ENCODE results near the gene MBNL2. TPM values are rescaled to one million over a fixed set of nuclear protein-coding genes. Genes with fewer than 3 reads are reported as not detected.

MBNL2 gene
- total and polyA plus RNA-seq, 4 donors: 26.5 to 79.4 (median 55.7) TPM

DNA sequence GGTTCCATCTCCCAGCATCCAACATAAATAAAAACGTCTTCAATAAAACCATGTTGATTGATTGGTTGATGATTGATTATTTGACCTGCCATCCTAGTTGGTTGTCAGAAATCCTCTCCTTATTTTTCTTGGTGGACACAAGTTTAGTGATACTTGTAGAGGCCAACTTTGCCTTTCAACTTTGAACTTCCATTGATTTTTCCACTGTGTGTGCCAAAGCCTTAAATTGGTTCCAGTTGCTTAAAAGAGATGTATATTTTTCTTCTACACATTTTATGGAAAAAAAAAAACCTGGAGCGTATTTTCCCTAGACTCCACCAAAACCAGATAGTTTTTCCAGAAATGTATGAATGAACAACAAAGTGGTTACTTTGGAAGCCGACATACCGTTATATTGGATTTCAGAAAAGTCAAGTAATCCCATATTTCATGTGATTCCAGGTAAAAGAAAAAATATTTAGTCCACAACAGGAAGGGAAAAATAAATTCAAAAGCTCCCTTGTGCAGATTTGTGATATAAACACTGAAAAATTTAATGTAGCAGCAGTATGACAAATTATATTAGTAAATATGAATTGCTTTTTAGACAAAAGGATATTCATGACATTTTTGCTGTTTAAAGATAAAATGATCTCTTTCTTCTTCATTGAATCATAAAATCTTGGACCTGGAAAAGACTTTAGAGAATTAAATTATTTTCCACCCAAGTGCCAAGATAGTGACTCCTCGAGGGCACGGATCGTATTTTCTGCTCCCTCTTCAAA, 85.2 kb downstream of the MBNL2 start:
- no peak for DNase-seq
- peaks cover 1 to 17% of the 10 kb centered on the region in 2 donors for H3K4me1 ChIP-seq (ENCODE audit: control insufficient read depth in 1 of 2, insufficient read depth in 2 of 2, low read length in 2 of 2)
- no peaks in the 10 kb centered on the region for H3K36me3 ChIP-seq (ENCODE audit: control insufficient read depth in 1 of 2, insufficient read depth in 2 of 2, low read length in 1 of 2)
- no peaks in the 10 kb centered on the region for H3K27me3 ChIP-seq (ENCODE audit: control insufficient read depth in 1 of 2, insufficient read depth in 2 of 2, low read length in 1 of 2)
- intact Hi-C loops (cut with DNase I): no loop called here
- no peak overlapping the region for H3K4me3 ChIP-seq (ENCODE audit: low read length in 2 of 2)
- no peak overlapping the region for H3K27ac ChIP-seq (ENCODE audit: low read depth in 1 of 2, low read length in 2 of 2)
- 58% methylated on average over 7 of the region's 7 CpGs for WGBS, 2 donors
- H3K9me3 ChIP-seq (ENCODE audit: control insufficient read depth, low read length): no peaks in the 10 kb centered on the region
- ATAC-seq (ENCODE audit: low FRiP score): no peak

DNA sequence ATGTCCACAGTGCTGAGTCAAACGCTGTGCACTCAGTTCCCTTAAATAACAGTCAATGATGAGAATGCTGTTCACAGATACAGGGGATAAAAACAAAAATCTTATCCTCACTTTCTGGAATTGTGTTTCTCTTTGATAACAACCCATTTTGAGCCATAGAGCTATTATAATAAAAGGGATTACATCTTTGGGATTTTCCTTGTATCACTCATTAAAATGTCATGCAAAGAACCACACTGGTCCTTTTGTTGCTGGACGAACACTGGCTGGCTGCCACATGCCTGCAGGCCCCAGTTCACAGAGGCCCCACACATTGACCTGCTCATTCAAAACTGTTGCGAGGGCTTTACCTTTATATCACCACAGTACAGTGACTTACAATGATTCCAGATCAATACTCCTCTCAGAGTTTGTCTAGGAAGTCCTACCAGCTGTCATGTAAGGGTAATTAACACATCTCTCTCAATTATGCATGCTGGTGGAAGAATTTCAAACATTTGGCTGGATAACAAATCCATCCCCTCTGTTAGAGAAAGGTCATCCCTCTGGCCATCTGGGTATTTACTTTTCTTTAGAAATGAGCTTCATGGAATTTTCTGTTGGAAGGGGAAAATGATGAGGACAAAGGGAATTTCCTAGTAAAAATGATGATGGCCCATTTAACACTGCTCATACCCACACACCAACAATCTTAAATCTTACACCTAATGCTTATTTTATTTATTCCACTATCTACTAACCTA, 85.9 kb downstream of the MBNL2 start:
- ATAC-seq (ENCODE audit: low FRiP score) (no peak), DNase-seq (no peak)
- WGBS, 2 donors: 36 to 46% methylated on average over 3 of the region's 3 CpGs
- no peak overlapping the region for H3K27ac ChIP-seq (ENCODE audit: low read depth in 1 of 2, low read length in 2 of 2)
- intact Hi-C loops (cut with DNase I): no loop called here
- H3K27me3 ChIP-seq (ENCODE audit: control insufficient read depth in 1 of 2, insufficient read depth in 2 of 2, low read length in 1 of 2): no peaks in the 10 kb centered on the region
- H3K9me3 ChIP-seq (ENCODE audit: control insufficient read depth, low read length): no peaks in the 10 kb centered on the region
- no peaks in the 10 kb centered on the region for H3K36me3 ChIP-seq (ENCODE audit: control insufficient read depth in 1 of 2, insufficient read depth in 2 of 2, low read length in 1 of 2)
- H3K4me3 ChIP-seq (ENCODE audit: low read length in 2 of 2): no peak overlapping the region
- peaks cover 1 to 17% of the 10 kb centered on the region in 2 donors for H3K4me1 ChIP-seq (ENCODE audit: control insufficient read depth in 1 of 2, insufficient read depth in 2 of 2, low read length in 2 of 2)

DNA sequence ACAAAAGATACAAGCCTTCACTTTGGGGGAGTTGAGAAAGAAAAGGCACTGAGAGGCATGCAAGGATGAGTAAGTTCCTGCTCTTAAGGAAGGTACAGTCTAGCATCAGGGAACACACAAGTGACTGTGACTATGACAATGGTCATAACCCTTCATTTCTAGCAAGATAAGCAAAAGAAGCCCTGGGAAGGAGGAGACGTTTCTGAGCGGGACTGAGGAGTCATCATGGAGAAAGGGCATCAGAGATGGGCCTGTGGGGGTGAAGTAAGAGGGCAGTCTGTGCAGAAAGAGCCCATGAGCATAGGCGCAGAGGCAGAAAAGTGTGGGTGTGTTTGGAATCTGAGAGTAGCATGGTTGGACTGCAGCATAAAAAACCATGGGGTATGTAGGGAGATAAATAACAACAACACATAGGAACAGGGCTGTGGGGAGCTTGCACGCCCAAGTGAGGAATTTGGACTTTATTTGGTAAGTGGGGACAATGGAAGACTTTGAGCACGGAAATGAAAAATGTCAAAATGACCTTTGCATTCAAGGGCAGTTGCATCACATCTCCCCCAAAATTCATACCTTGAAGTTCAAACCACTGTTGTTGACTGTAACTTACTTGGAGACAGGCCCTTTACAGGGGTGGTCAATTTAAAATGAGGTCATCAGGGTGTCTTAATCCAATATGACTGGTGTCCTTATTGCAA, 86.7 kb downstream of the MBNL2 start:
- no peak overlapping the region for H3K4me3 ChIP-seq (ENCODE audit: low read length in 2 of 2)
- WGBS, 2 donors: 71 to 77% methylated on average over 5 of the region's 5 CpGs
- H3K4me1 ChIP-seq (ENCODE audit: control insufficient read depth in 1 of 2, insufficient read depth in 2 of 2, low read length in 2 of 2): peaks cover 1 to 17% of the 10 kb centered on the region in 2 donors
- H3K9me3 ChIP-seq (ENCODE audit: control insufficient read depth, low read length): no peaks in the 10 kb centered on the region
- no peaks in the 10 kb centered on the region for H3K27me3 ChIP-seq (ENCODE audit: control insufficient read depth in 1 of 2, insufficient read depth in 2 of 2, low read length in 1 of 2)
- intact Hi-C loops (cut with DNase I): no loop called here
- H3K27ac ChIP-seq (ENCODE audit: low read depth in 1 of 2, low read length in 2 of 2): no peak overlapping the region
- DNase-seq: no peak
- ATAC-seq (ENCODE audit: low FRiP score): no peak
- H3K36me3 ChIP-seq (ENCODE audit: control insufficient read depth in 1 of 2, insufficient read depth in 2 of 2, low read length in 1 of 2): no peaks in the 10 kb centered on the region

DNA sequence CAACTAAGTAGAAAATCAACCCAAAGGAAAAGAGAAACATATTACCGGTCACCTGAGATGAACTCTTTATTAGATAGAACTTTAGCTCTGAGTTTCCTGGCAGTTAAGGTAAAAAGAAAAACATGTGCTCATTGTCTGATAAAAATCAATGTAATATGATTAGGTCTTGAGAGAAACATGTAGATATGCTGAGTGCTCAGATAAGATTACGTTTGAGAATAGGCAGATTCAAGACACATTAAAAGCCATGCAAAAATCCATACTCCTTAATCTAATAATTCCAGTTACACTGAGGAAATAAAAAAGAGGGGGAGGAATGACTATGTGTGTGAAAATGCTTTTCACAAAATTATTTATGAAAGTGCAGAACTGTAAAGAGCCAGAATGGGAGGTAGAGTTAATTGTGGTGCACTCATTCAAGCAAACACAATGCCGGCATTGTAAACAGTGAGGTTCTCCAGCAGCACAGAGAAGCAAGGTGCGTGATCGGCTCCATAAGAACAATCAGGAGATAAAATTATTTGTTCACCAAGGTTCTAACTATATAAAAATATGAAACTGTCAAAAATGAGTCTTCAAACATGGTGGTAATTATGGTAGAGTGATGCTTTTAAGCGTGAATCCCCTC, 88.8 kb downstream of the MBNL2 start:
- H3K36me3 ChIP-seq (ENCODE audit: control insufficient read depth in 1 of 2, insufficient read depth in 2 of 2, low read length in 1 of 2): no peaks in the 10 kb centered on the region
- no peaks in the 10 kb centered on the region for H3K9me3 ChIP-seq (ENCODE audit: control insufficient read depth, low read length)
- no peaks in the 10 kb centered on the region for H3K27me3 ChIP-seq (ENCODE audit: control insufficient read depth in 1 of 2, insufficient read depth in 2 of 2, low read length in 1 of 2)
- H3K4me1 ChIP-seq (ENCODE audit: control insufficient read depth in 1 of 2, insufficient read depth in 2 of 2, low read length in 2 of 2): peaks cover 1 to 17% of the 10 kb centered on the region in 2 donors
- H3K27ac ChIP-seq (ENCODE audit: low read depth in 1 of 2, low read length in 2 of 2): no peak overlapping the region
- intact Hi-C loops (cut with DNase I): no loop called here
- 86 to 89% methylated on average over 6 of the region's 6 CpGs for WGBS, 2 donors
- ATAC-seq (ENCODE audit: low FRiP score) (no peak), DNase-seq (no peak)
- H3K4me3 ChIP-seq (ENCODE audit: low read length in 2 of 2): no peak overlapping the region

DNA sequence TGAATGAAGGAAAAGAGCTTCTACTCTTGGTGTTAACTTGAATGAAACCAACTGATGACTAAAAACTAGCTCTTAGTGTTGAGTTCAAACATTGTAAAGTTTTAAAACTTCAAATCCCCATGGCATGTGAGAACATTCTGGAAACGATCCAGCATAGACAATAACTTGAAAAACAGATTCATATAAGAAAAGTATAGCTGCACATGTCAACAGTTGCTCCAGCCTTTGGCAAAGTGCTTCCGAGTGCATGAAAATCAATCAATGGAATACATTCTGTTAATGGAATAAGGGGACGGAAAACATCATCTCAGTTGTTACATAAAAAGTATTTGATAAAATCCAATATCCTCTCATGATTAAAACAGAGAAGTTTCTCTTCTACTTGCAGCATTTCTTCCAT, 89.8 kb downstream of the MBNL2 start:
- Histone ChIP-seq H3K9me3 (ENCODE audit: control insufficient read depth, low read length) (no peaks in the 10 kb centered on the region), H3K4me3 (ENCODE audit: low read length in 2 of 2) (no peak overlapping the region), H3K27me3 (ENCODE audit: control insufficient read depth in 1 of 2, insufficient read depth in 2 of 2, low read length in 1 of 2) (no peaks in the 10 kb centered on the region), H3K36me3 (ENCODE audit: control insufficient read depth in 1 of 2, insufficient read depth in 2 of 2, low read length in 1 of 2) (no peaks in the 10 kb centered on the region), H3K27ac (ENCODE audit: low read depth in 1 of 2, low read length in 2 of 2) (no peak overlapping the region), H3K4me1 (ENCODE audit: control insufficient read depth in 1 of 2, insufficient read depth in 2 of 2, low read length in 2 of 2) (peaks cover 1 to 9% of the 10 kb centered on the region in 2 donors)
- WGBS, 2 donors: 84 to 89% methylated on average over 3 of the region's 3 CpGs
- no peak for DNase-seq
- intact Hi-C loops (cut with DNase I): no loop called here
- no peak for ATAC-seq (ENCODE audit: low FRiP score)

DNA sequence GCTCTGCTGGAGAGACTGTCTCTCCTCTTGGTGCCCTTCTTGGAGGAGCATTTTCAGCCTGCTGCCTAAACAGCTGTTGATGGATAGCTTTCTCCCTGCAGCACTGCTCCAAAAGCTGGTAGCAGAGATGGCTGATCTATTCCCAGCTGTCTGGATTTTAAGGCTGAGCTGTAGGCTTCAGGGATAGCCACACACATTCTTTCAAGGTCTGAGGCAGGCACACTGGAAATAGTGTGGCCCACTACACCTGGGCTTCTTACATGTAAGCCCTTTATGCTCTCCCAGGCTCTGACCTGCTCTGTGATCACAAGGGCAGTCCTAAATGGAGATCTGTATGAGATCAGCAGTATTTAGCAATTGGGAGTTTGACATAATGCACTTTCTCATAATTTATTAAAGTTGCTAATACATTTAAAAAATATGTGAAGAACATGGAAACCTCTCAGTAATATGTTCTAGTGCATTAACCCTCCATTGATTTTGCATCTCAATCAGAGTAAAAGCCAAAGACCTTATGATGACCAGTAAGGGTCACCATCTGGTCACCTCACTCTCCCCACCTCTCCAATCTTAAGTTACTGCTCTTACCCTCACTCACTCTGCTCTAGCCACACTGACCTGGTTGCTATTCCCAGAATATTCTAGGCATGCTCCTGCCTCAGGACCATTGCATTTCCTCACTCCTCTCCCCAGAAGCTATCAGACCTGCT, 91.6 kb downstream of the MBNL2 start:
- peaks cover 1% of the 10 kb centered on the region in 2 donors for H3K4me1 ChIP-seq (ENCODE audit: control insufficient read depth in 1 of 2, insufficient read depth in 2 of 2, low read length in 2 of 2)
- no peak for ATAC-seq (ENCODE audit: low FRiP score)
- intact Hi-C loops (cut with DNase I): no loop called here

DNA sequence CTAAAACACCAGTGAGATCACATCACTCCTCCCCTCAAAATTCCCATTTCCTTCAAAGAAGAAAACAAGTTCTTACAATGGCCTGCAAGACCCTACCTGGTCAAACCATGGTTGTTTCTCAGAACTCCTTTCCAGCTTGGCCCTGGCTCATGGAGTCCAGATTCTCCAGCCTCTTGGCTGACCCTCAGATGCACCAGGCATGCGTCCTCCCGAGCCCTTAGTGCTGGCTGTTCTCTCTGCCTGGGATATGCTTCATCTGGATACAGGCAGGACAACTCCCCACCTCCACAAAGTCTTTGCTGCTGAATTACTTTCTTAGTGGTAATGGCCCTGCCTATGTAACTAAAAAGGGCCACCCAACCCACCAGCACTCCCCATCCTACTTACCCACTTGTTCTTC, 94.3 kb downstream of the MBNL2 start:
- ATAC-seq (ENCODE audit: low FRiP score) (peak; percentile 47), DNase-seq (no peak)
- no peaks in the 10 kb centered on the region for H3K36me3 ChIP-seq (ENCODE audit: control insufficient read depth in 1 of 2, insufficient read depth in 2 of 2, low read length in 1 of 2)
- intact Hi-C loops (cut with DNase I): no loop called here
- 21 to 22% methylated on average over 2 of the region's 2 CpGs for WGBS, 2 donors
- H3K27ac ChIP-seq (ENCODE audit: low read depth in 1 of 2, low read length in 2 of 2): no peak overlapping the region
- H3K4me1 ChIP-seq (ENCODE audit: control insufficient read depth in 1 of 2, insufficient read depth in 2 of 2, low read length in 2 of 2): peaks cover 0 to 4% of the 10 kb centered on the region in 2 donors
- no peaks in the 10 kb centered on the region for H3K27me3 ChIP-seq (ENCODE audit: control insufficient read depth in 1 of 2, insufficient read depth in 2 of 2, low read length in 1 of 2)
- H3K4me3 ChIP-seq (ENCODE audit: low read length in 2 of 2): no peak overlapping the region
- no peaks in the 10 kb centered on the region for H3K9me3 ChIP-seq (ENCODE audit: control insufficient read depth, low read length)

More for the DNA sequence above, 91.6 kb downstream of the MBNL2 start:
- Histone ChIP-seq H3K27ac (ENCODE audit: low read depth in 1 of 2, low read length in 2 of 2) (no peak overlapping the region), H3K4me3 (ENCODE audit: low read length in 2 of 2) (no peak overlapping the region), H3K27me3 (ENCODE audit: control insufficient read depth in 1 of 2, insufficient read depth in 2 of 2, low read length in 1 of 2) (no peaks in the 10 kb centered on the region), H3K9me3 (ENCODE audit: control insufficient read depth, low read length) (no peaks in the 10 kb centered on the region), H3K36me3 (ENCODE audit: control insufficient read depth in 1 of 2, insufficient read depth in 2 of 2, low read length in 1 of 2) (no peaks in the 10 kb centered on the region)
- DNase-seq: no peak

DNA sequence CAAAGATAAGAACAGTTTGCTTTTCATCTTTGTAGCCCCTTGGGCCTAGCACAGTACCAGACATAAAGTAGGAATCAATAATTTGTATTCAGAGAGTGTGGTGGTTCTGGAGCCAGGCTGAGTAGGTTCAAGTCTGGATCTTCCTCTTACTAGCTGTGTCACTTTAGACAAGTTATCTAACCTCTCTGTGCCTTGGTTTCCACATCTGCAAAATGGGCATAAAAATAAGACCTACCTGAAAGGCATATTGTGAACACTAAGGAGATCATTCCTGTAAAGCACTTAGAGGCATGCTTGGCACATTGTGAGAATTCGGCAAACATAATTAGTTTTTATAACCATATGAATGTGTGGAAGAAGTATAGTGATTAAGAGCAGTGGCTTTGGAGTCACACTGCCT, 95.8 kb downstream of the MBNL2 start:
- no peak for ATAC-seq (ENCODE audit: low FRiP score)
- Histone ChIP-seq H3K4me1 (ENCODE audit: control insufficient read depth in 1 of 2, insufficient read depth in 2 of 2, low read length in 2 of 2) (peaks cover 0 to 4% of the 10 kb centered on the region in 2 donors), H3K27me3 (ENCODE audit: control insufficient read depth in 1 of 2, insufficient read depth in 2 of 2, low read length in 1 of 2) (no peaks in the 10 kb centered on the region), H3K27ac (ENCODE audit: low read depth in 1 of 2, low read length in 2 of 2) (no peak overlapping the region), H3K4me3 (ENCODE audit: low read length in 2 of 2) (no peak overlapping the region), H3K9me3 (ENCODE audit: control insufficient read depth, low read length) (no peaks in the 10 kb centered on the region), H3K36me3 (ENCODE audit: control insufficient read depth in 1 of 2, insufficient read depth in 2 of 2, low read length in 1 of 2) (no peaks in the 10 kb centered on the region)
- 80 to 86% methylated on average over 1 of the region's 1 CpG for WGBS, 2 donors
- DNase-seq: no peak
- intact Hi-C loops (cut with DNase I): no loop called here

Measured in aorta (tissue), 5 donors.